Neural cell (in vitro differentiated cells): Measurements from ENCODE around the gene DUSP22. TPM values are rescaled to one million over a fixed set of nuclear protein-coding genes. Genes with fewer than 3 reads are reported as not detected.

Experiments used
- H2AFZ ChIP-seq: fragments of 200-600, 300-800 bp; sonication (generic), shearing (Covaris generic); 2 replicates; pipeline ENCODE4 v1.6.0; 2014; ENCODE audit warnings: low read depth, mild to moderate bottlenecking, antibody characterized with exemption, low read length, moderate library complexity
- H3F3A ChIP-seq: fragments of 200-600 bp; shearing (Covaris generic); 2 replicates; pipeline ENCODE4 v1.6.1; 2016; ENCODE audit warnings: mild to moderate bottlenecking, moderate library complexity, mixed read lengths, antibody characterized with exemption, low read length; ENCODE audit not compliant: insufficient read depth, poor library complexity, severe bottlenecking
- H3K27ac ChIP-seq: fragments of 200-600, 300-800 bp; sonication (generic), shearing (Covaris generic); 2 replicates; pipeline ENCODE4 v1.5.1; 2014; ENCODE audit warnings: mild to moderate bottlenecking, low read length, moderate library complexity
- H3K27me3 ChIP-seq: fragments of 300-800, 200-600 bp; sonication (generic), shearing (Covaris generic); 2 replicates; pipeline ENCODE4 v1.6.0; 2014; ENCODE audit warnings: mild to moderate bottlenecking, low read depth, low read length, moderate library complexity; ENCODE audit not compliant: insufficient read depth
- H3K36me3 ChIP-seq: fragments of 300-800, 200-600 bp; sonication (generic), shearing (Covaris generic); 2 replicates; pipeline ENCODE4 v1.5.1; 2014; ENCODE audit warnings: mild to moderate bottlenecking, antibody characterized with exemption, low read length, moderate library complexity; ENCODE audit not compliant: insufficient read depth
- H3K4me2 ChIP-seq: fragments of 300-800, 200-600 bp; sonication (generic), shearing (Covaris generic); 2 replicates; pipeline ENCODE4 v1.6.0; 2014; ENCODE audit warnings: mild to moderate bottlenecking, low read length
- H3K4me3 ChIP-seq: fragments of 300-800, 200-600 bp; sonication (generic), shearing (Covaris generic); 2 replicates; pipeline ENCODE4 v1.5.1; 2014; ENCODE audit warnings: mild to moderate bottlenecking, low read length, moderate library complexity
- H3K79me2 ChIP-seq: fragments of 200-600 bp; shearing (Covaris generic); replicated peaks from 2 replicates; pipeline ENCODE4 v1.6.0; 2014; ENCODE audit warnings: mild to moderate bottlenecking, low read length, moderate library complexity; ENCODE audit not compliant: insufficient read depth
- H3K9ac ChIP-seq: fragments of 300-800, 200-600 bp; sonication (generic), shearing (Covaris generic); 2 replicates; pipeline ENCODE4 v1.6.1; 2016; ENCODE audit warnings: mild to moderate bottlenecking, low read length, mixed read lengths
- H3K9me2 ChIP-seq: fragments of 200-600 bp; shearing (Covaris generic); 2 replicates; pipeline ENCODE4 v1.6.1; 2016; ENCODE audit warnings: mild to moderate bottlenecking, low read length, mixed read lengths; ENCODE audit not compliant: insufficient read depth
- H3K9me3 ChIP-seq: fragments of 200-600, 300-800 bp; sonication (generic), shearing (Covaris generic); 2 replicates; pipeline ENCODE4 v1.6.1; 2016; ENCODE audit warnings: mild to moderate bottlenecking, mixed run types, low read length, moderate library complexity, mixed read lengths
- H4K20me1 ChIP-seq: fragments of 200-600 bp; shearing (Covaris generic); 2 replicates; pipeline ENCODE4 v1.6.1; 2016; ENCODE audit warnings: mild to moderate bottlenecking, mixed run types; ENCODE audit not compliant: insufficient read depth
- CTCF ChIP-seq: fragments of 450-650 bp; IDR thresholded peaks from 2 replicates; pipeline ENCODE4 v1.5.1; 2014; ENCODE audit warnings: antibody characterized with exemption, mild to moderate bottlenecking, moderate library complexity; ENCODE audit not compliant: poor library complexity, severe bottlenecking
- EP300 ChIP-seq: fragments of 450-650 bp; conservative IDR thresholded peaks from 2 replicates; pipeline ENCODE4 v1.6.1; 2014; ENCODE audit warnings: antibody characterized with exemption, mild to moderate bottlenecking, moderate library complexity; ENCODE audit not compliant: poor library complexity, severe bottlenecking
- EZH2 ChIP-seq: fragments of 200-600, 300-800 bp; shearing (Covaris generic), sonication (generic); IDR thresholded peaks from 2 replicates; pipeline ENCODE4 v1.6.1; 2014; ENCODE audit warnings: antibody characterized with exemption, low read length, borderline replicate concordance, mild to moderate bottlenecking; ENCODE audit not compliant: insufficient read depth, poor library complexity, severe bottlenecking
- MXI1 ChIP-seq: fragments of 450-650 bp; conservative IDR thresholded peaks from 2 replicates; pipeline ENCODE4 v1.6.1; 2014; ENCODE audit warnings: antibody characterized with exemption, mild to moderate bottlenecking; ENCODE audit not compliant: poor library complexity, severe bottlenecking
- POLR2AphosphoS5 ChIP-seq: IDR thresholded peaks from 2 replicates; pipeline ENCODE4 v1.6.1; 2012
- RAD21 ChIP-seq: fragments of 450-650 bp; conservative IDR thresholded peaks from 2 replicates; pipeline ENCODE4 v1.6.1; 2014; ENCODE audit warnings: antibody characterized with exemption, mild to moderate bottlenecking, moderate library complexity
- REST ChIP-seq: IDR thresholded peaks from 2 replicates; pipeline ENCODE4 v1.6.1; 2012; ENCODE audit warnings: borderline replicate concordance
- SMC3 ChIP-seq: fragments of 450-650 bp; conservative IDR thresholded peaks from 2 replicates; pipeline ENCODE4 v1.6.1; 2014; ENCODE audit warnings: antibody characterized with exemption, mild to moderate bottlenecking, moderate library complexity; ENCODE audit not compliant: poor library complexity
- TAF1 ChIP-seq: IDR thresholded peaks from 2 replicates; pipeline ENCODE4 v1.6.1; 2012; ENCODE audit warnings: low read depth
- polyA plus RNA-seq: library from polyadenylated mRNA; depleted of rRNA; stranded (reverse); fragments of >200 nt; gene quantifications from 2 replicates; pipeline ENCODE4 v1.2.3, GENCODE V29; 2014

The DUSP22 gene
- polyA plus RNA-seq, 1 donor from 2014 or later = 24.9 TPM

- no peak overlapping the region for H3K4me2 ChIP-seq
- no peaks in the 10 kb centered on the region for H3K9me2 ChIP-seq
- H3K79me2 ChIP-seq = no peaks in the 10 kb centered on the region
- H3K9ac ChIP-seq = no peak overlapping the region
- no peaks in the 10 kb centered on the region for H3F3A ChIP-seq
- H3K27me3 ChIP-seq = no peaks in the 10 kb centered on the region
- H2AFZ ChIP-seq = no peak overlapping the region
- peaks cover 15% of the 10 kb centered on the region for H3K9me3 ChIP-seq
- TF ChIP-seq CTCF (no peak), RAD21 (no peak), SMC3 (no peak), MXI1 (no peak), EP300 (no peak), EZH2 (no peak), TAF1 (no peak), REST (no peak), POLR2AphosphoS5 (no peak)
- H4K20me1 ChIP-seq = no peaks in the 10 kb centered on the region
- H3K27ac ChIP-seq = no peak overlapping the region
- no peak overlapping the region for H3K4me3 ChIP-seq
- H3K36me3 ChIP-seq = no peaks in the 10 kb centered on the region
Measured at GRCh38 chr6:300026-300425, 7.7 kb downstream of the DUSP22 start.

- H3K9me3 ChIP-seq = peaks cover 15% of the 10 kb centered on the region
- H3K4me2 ChIP-seq = no peak overlapping the region
- H3F3A ChIP-seq = no peaks in the 10 kb centered on the region
- H2AFZ ChIP-seq = no peak overlapping the region
- no peak overlapping the region for H3K27ac ChIP-seq
- H3K27me3 ChIP-seq = no peaks in the 10 kb centered on the region
- H3K9ac ChIP-seq = no peak overlapping the region
- no peaks in the 10 kb centered on the region for H4K20me1 ChIP-seq
- H3K4me3 ChIP-seq = no peak overlapping the region
- no peak for TF ChIP-seq EZH2
- TF ChIP-seq POLR2AphosphoS5 = no peak
- no peak for TF ChIP-seq TAF1
- no peak for TF ChIP-seq CTCF
- no peak for TF ChIP-seq REST
- no peak for TF ChIP-seq EP300
- TF ChIP-seq RAD21 = no peak
- no peak for TF ChIP-seq SMC3
- no peak for TF ChIP-seq MXI1
- H3K79me2 ChIP-seq = no peaks in the 10 kb centered on the region
- no peaks in the 10 kb centered on the region for H3K36me3 ChIP-seq
- no peaks in the 10 kb centered on the region for H3K9me2 ChIP-seq
Measured at GRCh38 chr6:300494-301198, 8.4 kb downstream of the DUSP22 start.
